ENCODE data around the gene GAREM1.
"Not testable (repeated sequence)": the region's sequence is repeated elsewhere in the genome, so short reads cannot be mapped to it uniquely, and the experiment has no call there.

GAREM1 gene

DNA sequence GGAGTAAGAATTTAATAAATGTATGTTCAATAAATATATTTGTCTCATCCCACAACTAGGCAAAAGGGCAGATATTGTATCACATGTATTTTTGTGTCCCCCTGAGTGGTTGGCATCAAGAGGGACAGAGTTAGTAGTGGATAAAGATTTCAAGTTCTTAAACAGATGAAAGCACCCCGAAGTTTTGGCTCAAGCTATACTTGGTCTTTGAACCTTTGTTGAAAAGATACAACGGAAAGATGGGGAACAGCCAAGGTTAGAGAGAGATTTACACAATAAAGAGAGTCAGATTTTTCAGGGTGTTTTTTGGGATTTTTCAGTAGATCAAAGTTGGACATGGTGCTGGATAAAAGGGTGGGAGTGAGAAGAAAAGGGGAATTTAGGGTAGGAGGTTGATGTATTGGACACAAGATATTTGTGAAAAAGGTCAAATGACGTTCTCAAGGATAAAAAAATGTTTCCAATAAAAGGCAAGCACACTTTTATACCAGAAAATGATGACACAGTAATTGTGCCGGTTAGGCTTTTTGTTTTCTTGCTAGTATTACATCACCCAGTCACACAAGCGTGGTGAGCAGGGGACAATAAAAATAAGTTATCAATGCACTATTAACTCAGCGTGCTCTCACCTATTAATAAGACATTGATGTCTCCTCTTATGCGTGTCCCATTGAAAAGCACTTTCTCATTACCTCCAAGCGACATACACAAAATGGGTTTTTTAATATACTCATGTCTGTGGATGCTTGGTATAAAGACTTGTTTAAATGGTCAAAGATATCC, 221.3 kb downstream of the GAREM1 start:
- no peak for DNase-seq

DNA sequence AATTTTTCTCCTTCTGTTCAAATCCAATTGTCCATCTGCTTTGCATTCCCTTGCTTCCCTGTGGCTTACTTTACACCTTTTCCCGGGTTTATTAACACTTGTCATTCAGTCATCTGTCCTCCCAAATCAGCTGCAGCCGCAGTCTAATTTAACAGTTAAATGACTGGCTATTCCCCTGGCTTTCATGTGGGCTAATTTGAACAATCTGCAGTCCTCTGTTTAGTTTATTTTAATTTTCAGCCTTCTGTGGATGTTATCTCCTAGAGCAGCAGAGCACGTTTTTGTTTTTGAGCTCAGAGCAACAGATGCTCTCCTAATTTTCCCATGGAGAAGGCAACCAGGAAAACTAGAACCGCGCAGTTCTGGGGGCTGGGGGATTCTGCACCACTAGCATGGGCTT, 225.8 kb downstream of the GAREM1 start:
- DNase-seq = no peak

DNA sequence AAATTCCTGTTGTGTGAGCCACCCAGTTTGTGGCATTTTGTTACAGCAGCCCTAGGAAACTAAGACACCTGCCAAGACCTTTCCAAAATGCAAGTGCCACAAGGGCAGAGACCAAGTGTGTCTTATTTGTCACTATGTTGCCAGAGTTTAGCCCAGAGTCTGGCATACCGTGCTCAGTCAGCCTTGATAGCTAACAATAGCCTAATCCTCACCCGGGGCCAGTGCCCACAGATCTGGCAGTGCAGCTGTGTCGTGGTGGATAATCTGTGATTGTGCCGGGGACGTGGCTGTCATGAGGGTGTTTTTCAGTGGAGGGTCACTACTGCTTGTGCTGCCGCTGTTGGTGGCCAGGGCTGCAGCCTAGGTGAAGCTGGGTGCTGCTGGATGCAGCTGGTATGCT, 227.3 kb downstream of the GAREM1 start:
- no peak for DNase-seq

DNA sequence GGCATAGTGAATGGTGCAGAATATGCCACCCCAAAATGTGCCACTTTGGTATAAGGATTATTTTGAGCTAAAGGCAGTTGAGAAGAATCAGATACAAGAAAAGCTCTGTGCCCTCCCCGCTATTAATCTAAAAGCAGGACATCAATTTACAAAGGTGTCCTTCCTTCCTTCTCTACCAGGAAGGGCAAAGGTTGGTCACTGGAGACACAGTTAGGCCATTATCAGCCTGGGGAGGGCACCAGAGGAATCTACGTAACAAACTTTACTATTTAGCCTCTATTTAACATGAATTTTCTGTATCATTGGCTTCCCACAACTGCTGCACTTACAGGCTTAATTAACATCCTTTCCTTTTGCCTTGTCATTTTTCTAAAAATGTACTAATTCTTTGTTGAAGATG, 228.3 kb downstream of the GAREM1 start:
- no peak for DNase-seq

DNA sequence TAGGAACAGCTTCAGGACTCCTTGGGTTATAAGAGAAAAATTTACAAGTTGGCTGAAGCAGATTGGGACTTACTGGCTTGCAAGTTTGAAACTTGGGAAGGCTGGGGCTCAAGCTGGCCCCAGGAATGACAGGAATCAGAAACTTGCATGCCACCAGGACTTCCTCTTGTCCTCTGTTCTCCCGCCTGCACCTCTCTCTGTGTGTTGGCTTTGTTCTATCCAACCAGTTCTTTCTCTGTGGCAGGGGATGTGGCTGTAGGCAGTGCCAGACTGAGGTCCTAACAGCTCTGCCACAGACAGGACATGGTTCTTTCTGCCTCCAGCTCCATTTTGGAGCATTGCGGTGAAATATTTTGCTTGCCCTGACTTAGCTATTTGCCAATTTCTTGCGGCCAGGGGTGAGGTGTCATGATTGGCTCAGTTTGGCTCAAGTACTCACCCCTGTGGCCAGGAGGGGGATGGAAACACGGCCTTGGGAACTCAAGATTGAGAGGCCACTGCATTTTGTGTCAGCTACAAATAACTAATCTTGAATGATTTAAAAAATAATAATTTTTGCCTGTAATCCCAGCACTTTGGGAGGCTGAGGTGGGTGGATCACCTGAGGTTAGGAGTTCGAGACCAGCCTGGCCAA, 231.9 kb downstream of the GAREM1 start:
- DNase-seq = no peak

DNA sequence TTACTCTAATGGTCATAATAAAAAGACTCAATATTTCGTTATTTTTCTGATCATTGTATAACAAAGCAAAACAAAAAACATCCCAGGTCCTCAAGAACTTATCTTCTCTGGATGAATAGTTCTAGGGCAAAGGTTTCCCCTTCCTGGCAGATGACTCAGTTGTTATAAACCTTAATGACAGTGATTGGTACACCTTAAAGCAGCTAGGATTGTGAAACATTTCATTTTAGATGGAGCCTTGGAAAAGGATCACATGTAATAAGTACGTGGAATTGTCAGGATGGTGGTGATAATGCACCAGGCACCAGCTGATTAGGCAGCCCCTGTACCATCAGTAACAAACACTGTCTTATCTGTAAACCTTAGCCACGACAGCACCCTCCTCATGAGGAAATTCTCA, 233.6 kb downstream of the GAREM1 start:
- no peak for DNase-seq

DNA sequence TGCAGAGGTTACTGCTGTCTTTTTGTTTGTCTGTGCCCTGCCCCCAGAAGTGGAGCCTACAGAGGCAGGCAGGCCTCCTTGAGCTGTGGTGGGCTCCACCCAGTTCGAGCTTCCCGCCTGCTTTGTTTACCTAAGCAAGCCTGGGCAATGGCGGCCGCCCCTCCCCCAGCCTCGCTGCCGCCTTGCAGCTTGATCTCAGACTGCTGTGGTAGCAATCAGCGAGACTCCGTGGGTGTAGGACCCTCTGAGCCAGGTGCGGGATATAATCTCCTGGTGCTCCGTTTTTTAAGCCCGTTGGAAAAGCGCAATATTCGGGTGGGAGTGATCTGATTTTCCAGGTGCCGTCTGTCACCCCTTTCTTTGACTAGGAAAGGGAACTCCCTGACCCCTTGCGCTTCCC, 237.3 kb downstream of the GAREM1 start:
- not testable (repeated sequence) for DNase-seq

DNA sequence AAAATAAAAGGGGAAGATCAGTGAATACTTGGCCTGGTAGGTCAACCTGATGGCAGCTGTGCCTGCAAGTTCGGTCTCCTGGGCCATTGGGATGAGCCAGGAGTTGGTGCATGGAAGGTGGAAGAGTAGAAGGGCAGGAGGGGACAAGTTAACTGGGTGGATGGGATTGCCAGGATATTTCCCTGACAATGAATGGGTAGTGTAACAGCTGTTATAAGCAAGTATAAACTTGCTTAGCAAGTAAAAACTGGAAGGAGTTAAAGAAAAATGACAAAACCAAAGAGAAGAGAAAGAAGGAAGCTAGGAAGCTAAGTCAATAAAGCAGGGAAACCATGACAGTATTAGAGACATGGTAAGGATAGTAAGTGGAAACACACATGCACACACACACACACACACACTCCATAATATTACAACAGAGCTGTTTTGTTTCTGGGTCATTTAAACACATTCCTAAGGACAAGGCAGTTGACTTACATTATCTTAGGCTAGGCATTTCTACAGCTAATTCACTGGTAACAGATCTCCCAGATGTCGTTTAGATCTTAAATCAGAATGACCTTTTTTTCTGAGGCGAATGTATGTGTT, 251.2 kb downstream of the GAREM1 start:
- no peak for DNase-seq

DNA sequence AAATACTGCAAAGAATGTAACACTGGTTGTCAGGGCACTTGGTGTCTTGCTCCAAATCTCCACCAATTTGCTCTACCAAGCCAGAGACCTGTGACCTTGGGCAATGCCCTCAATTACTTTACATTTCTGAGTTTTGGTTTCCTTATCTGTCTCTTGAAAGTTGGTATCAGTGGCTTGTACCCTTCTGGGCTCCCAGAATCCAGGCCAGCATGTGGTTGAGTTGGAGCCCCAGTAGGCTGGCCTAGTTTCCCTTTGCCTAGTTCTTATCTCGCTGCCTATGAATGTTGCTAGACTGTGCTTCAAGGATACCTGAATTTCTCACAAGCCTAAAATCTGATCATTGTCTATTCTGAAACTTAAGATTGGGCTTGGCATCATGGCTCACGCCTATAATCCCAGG, 254.3 kb downstream of the GAREM1 start:
- DNase-seq = no peak

DNA sequence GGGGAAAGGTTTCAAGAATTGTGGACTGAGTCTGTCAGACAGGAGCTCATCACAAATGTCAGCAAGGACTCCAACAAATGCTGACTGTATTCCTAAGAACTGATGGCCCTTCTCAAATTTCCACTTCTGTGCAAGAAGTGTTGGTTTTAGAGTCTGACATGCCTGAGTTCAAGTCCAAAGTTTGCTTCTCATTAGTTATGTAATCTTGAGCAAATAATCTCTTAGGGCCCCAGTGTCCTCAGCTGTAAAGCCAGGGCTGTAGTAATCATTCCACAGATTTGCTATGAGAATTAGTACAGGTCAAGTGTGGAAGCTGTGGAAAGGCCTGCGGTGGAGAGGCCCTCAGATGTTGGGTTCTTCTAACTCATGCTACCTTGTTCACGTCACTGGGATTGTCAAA, 257.0 kb downstream of the GAREM1 start:
- no peak for DNase-seq

All from NCI-H1417 treated with DMSO at 0.1 percent for 48 hours (cell line).